ENCODE results near the gene NRIP1. TPM values are rescaled to one million over a fixed set of nuclear protein-coding genes. Genes with fewer than 3 reads are reported as not detected.

Gene NRIP1
- total RNA-seq, 1 donor from 2014 or later, result 59.1 TPM

GRCh38 chr21:15063814-15064575 is 805 bp downstream of the NRIP1 start:
- Histone ChIP-seq H3K9ac (peak overlapping the region; percentile 69), H4K20me1 (ENCODE audit: low read depth) (peaks cover 36% of the 10 kb centered on the region), H2AFZ (replicated peaks) (peak overlapping the region; percentile 32), H3K4me2 (peak overlapping the region; percentile 96), H3F3A (ENCODE audit: low read depth) (peaks cover 22% of the 10 kb centered on the region), H3K27me3 (peaks cover 11% of the 10 kb centered on the region), H3K4me1 (peaks cover 39% of the 10 kb centered on the region), H3K27ac (peak overlapping the region; percentile 79), H3K9me3 (ENCODE audit: low read depth) (no peaks in the 10 kb centered on the region), H3K4me3 (peak overlapping the region; percentile 90), H3K36me3 (no peaks in the 10 kb centered on the region), H3K79me2 (ENCODE audit: low read depth) (peaks cover 55% of the 10 kb centered on the region)
- peak; percentile 69 for DNase-seq (ENCODE audit: low spot score)
- TF ChIP-seq EZH2 (IDR thresholded peaks at IDR 0.05) (no peak), EZH2phosphoT487 (IDR thresholded peaks at IDR 0.05) (no peak), CTCF (IDR thresholded peaks at IDR 0.05) (no peak)
- Mint-ChIP-seq H3K4me1 (peaks cover 25% of the 10 kb centered on the region), H3K27ac (peak overlapping the region; percentile 90), H3K9me3 (peaks cover 10% of the 10 kb centered on the region), H3K4me3 (peak overlapping the region; percentile 97), H3K36me3 (peaks cover 13% of the 10 kb centered on the region), H3K27me3 (ENCODE audit: insufficient read depth, low read depth) (peaks cover 2% of the 10 kb centered on the region)

- Histone ChIP-seq H3K9ac (peak overlapping the region; percentile 69), H3K9me3 (ENCODE audit: low read depth) (no peaks in the 10 kb centered on the region), H3K27me3 (peaks cover 11% of the 10 kb centered on the region), H3K4me3 (peak overlapping the region; percentile 90), H3K36me3 (no peaks in the 10 kb centered on the region), H4K20me1 (ENCODE audit: low read depth) (peaks cover 43% of the 10 kb centered on the region), H3K27ac (peak overlapping the region; percentile 79), H3K4me1 (peaks cover 44% of the 10 kb centered on the region), H3K79me2 (ENCODE audit: low read depth) (peaks cover 62% of the 10 kb centered on the region), H3F3A (ENCODE audit: low read depth) (peaks cover 22% of the 10 kb centered on the region), H3K4me2 (peak overlapping the region; percentile 96), H2AFZ (replicated peaks) (peak overlapping the region; percentile 32)
- TF ChIP-seq EZH2 (IDR thresholded peaks at IDR 0.05) (no peak), EZH2phosphoT487 (IDR thresholded peaks at IDR 0.05) (no peak), CTCF (IDR thresholded peaks at IDR 0.05) (no peak)
- Mint-ChIP-seq H3K4me1 (peaks cover 25% of the 10 kb centered on the region), H3K9me3 (peaks cover 14% of the 10 kb centered on the region), H3K4me3 (peak overlapping the region; percentile 97), H3K27ac (peak overlapping the region; percentile 90), H3K27me3 (ENCODE audit: insufficient read depth, low read depth) (peaks cover 2% of the 10 kb centered on the region), H3K36me3 (peaks cover 18% of the 10 kb centered on the region)
- peak; percentile 40 for DNase-seq (ENCODE audit: low spot score)
Observed at GRCh38 chr21:15063081-15063813, 1.6 kb downstream of the NRIP1 start.

GRCh38 chr21:15062606-15062965 is 2.2 kb downstream of the NRIP1 start:
- Mint-ChIP-seq H3K27me3 (ENCODE audit: insufficient read depth, low read depth) (peaks cover 2% of the 10 kb centered on the region), H3K4me1 (peaks cover 25% of the 10 kb centered on the region), H3K36me3 (peaks cover 22% of the 10 kb centered on the region), H3K4me3 (peak overlapping the region; percentile 97), H3K9me3 (peaks cover 18% of the 10 kb centered on the region), H3K27ac (peak overlapping the region; percentile 90)
- no peak for TF ChIP-seq EZH2 (IDR thresholded peaks at IDR 0.05)
- TF ChIP-seq CTCF (IDR thresholded peaks at IDR 0.05), result no peak
- Histone ChIP-seq H3K27me3 (peaks cover 11% of the 10 kb centered on the region), H3K4me1 (peaks cover 49% of the 10 kb centered on the region), H3K9ac (no peak overlapping the region), H2AFZ (replicated peaks) (no peak overlapping the region), H3K4me2 (peak overlapping the region; percentile 96), H3K36me3 (no peaks in the 10 kb centered on the region), H3K79me2 (ENCODE audit: low read depth) (peaks cover 69% of the 10 kb centered on the region), H3K27ac (no peak overlapping the region), H4K20me1 (ENCODE audit: low read depth) (peaks cover 50% of the 10 kb centered on the region), H3K9me3 (ENCODE audit: low read depth) (no peaks in the 10 kb centered on the region), H3K4me3 (peak overlapping the region; percentile 90), H3F3A (ENCODE audit: low read depth) (peaks cover 22% of the 10 kb centered on the region)
- no peak for DNase-seq (ENCODE audit: low spot score)
